ENCODE results near the gene SPHKAP.

The SPHKAP gene

DNA sequence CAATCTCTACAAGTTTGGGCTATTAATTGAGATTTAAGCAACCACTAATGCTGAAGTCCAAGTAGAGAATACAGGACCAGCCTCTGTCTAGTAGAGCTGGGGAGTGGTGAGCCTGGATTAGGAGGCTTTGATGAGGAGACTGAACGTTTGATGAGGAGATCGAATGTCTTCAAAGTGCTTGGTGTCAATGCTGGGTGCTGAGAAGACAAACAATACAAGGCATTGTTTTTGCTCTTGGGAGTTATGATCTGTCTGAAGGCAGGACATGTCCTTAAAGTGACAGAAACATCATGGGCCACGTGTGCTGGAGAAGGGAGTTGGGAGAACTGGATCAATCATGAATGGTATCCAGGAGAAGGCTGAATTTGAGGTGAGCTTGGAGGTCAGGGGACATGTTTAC lies 143.6 kb downstream of the SPHKAP start:
- Histone ChIP-seq H3K4me1 (ENCODE audit: control insufficient read depth, insufficient read depth, low read length, poor library complexity, severe bottlenecking) (no peaks in the 10 kb centered on the region), H3K27ac (ENCODE audit: low read depth, low read length, severe bottlenecking) (no peak overlapping the region), H3K9me3 (ENCODE audit: control insufficient read depth, low read length) (no peaks in the 10 kb centered on the region), H3K4me3 (ENCODE audit: extremely low read depth, insufficient read depth, low read length, poor library complexity, severe bottlenecking) (no peak overlapping the region), H3K36me3 (ENCODE audit: control insufficient read depth, insufficient read depth, low read length) (no peaks in the 10 kb centered on the region)
- WGBS, 2 experiments (ENCODE audit: insufficient coverage in 2 of 2): 78 to 81% methylated on average over 3 of the region's 3 CpGs

DNA sequence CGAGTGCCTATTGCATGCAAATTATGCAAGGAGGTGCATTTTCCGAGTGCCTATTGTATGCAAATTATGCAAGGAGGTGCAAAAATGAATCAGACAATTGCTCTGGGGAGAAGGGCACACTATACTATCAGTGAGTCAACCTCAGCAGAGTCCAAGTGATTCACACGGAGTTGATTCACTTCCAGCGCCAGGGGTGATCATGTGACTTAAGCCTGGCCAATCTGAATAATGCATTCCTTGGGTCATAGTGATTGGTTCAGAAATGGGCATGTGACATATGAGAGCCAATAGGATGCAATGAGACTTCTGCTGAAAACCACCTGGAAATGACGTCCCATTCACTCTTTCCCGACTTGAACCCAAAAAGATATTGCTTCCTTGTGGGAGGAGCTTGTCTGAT lies 157.9 kb downstream of the SPHKAP start:
- H3K27ac ChIP-seq (ENCODE audit: low read depth, low read length, severe bottlenecking): no peak overlapping the region
- no peak overlapping the region for H3K4me3 ChIP-seq (ENCODE audit: extremely low read depth, insufficient read depth, low read length, poor library complexity, severe bottlenecking)
- H3K36me3 ChIP-seq (ENCODE audit: control insufficient read depth, insufficient read depth, low read length): no peaks in the 10 kb centered on the region
- H3K4me1 ChIP-seq (ENCODE audit: control insufficient read depth, insufficient read depth, low read length, poor library complexity, severe bottlenecking): no peaks in the 10 kb centered on the region
- 87 to 100% methylated on average over 4 to 5 of the region's 6 CpGs for WGBS, 2 experiments (ENCODE audit: insufficient coverage in 2 of 2)
- no peaks in the 10 kb centered on the region for H3K9me3 ChIP-seq (ENCODE audit: control insufficient read depth, low read length)

DNA sequence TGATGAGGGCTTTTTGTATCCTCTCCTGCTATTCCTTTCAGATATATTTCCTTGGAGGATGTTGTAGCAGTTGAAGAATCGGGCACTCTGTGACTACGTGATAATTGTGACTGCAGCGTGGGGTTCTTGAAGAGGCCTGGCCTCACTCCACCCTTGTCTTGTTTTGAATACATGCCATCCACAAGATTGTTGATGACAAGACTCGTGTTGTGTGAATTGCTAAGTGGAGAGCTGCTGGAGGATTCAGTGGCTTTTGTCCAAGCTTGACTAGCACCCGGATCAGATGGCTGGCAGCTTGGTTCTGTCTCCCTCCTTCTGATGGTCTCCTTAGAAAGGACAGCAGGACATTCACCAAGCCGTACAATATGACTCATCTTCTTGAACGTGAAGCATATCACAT lies 163.2 kb downstream of the SPHKAP start:
- no peaks in the 10 kb centered on the region for H3K9me3 ChIP-seq (ENCODE audit: control insufficient read depth, low read length)
- 78 to 82% methylated on average over 4 to 6 of the region's 7 CpGs for WGBS, 2 experiments (ENCODE audit: insufficient coverage in 2 of 2)
- H3K4me1 ChIP-seq (ENCODE audit: control insufficient read depth, insufficient read depth, low read length, poor library complexity, severe bottlenecking): no peaks in the 10 kb centered on the region
- no peak overlapping the region for H3K27ac ChIP-seq (ENCODE audit: low read depth, low read length, severe bottlenecking)
- no peaks in the 10 kb centered on the region for H3K36me3 ChIP-seq (ENCODE audit: control insufficient read depth, insufficient read depth, low read length)
- no peak overlapping the region for H3K4me3 ChIP-seq (ENCODE audit: extremely low read depth, insufficient read depth, low read length, poor library complexity, severe bottlenecking)

DNA sequence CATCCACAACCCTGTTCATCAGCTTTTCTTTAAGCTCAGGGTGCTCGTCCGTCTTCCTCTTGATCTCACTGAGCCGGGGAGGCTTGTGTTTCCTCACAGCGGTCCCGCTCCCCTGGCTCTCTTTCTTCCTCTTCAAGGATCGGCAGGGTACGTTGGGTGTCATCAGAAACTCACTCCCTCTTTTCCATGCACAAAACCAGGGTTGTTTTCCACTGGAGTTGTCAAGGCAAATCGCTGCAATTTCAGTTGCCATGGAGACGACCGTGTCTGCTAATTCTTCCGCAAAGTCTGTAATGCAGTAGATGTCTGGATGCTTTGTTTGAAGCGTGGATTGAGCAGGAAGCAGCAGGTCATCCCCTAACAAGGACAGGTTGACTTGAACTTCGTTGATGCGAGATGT lies 163.7 kb downstream of the SPHKAP start:
- no peaks in the 10 kb centered on the region for H3K4me1 ChIP-seq (ENCODE audit: control insufficient read depth, insufficient read depth, low read length, poor library complexity, severe bottlenecking)
- no peak overlapping the region for H3K27ac ChIP-seq (ENCODE audit: low read depth, low read length, severe bottlenecking)
- H3K9me3 ChIP-seq (ENCODE audit: control insufficient read depth, low read length): no peaks in the 10 kb centered on the region
- 92 to 94% methylated on average over 12 to 14 of the region's 14 CpGs for WGBS, 2 experiments (ENCODE audit: insufficient coverage in 2 of 2)
- H3K4me3 ChIP-seq (ENCODE audit: extremely low read depth, insufficient read depth, low read length, poor library complexity, severe bottlenecking): no peak overlapping the region
- no peaks in the 10 kb centered on the region for H3K36me3 ChIP-seq (ENCODE audit: control insufficient read depth, insufficient read depth, low read length)

DNA sequence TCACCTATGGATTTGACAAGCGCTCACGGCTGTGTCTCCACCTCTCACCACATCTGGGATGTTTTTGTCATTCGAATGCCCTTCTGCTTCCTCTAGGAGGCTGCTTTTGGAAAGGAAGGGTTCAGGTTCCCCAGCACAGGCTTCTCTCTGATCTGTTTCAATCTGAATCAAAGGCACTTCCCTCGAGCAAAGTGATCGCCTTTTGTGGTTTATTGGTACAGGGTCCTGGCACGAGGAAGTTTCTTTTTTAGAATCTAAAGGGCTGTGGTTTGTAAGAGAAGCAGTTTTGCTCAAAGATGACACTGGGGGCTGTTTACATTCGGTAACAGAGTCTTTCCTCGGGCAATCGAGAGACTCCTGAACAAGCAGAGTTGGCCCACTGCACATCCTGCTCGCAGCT lies 165.1 kb downstream of the SPHKAP start:
- WGBS, 2 experiments (ENCODE audit: insufficient coverage in 2 of 2): 73 to 75% methylated on average over 4 to 10 of the region's 10 CpGs
- Histone ChIP-seq H3K27ac (ENCODE audit: low read depth, low read length, severe bottlenecking) (no peak overlapping the region), H3K4me3 (ENCODE audit: extremely low read depth, insufficient read depth, low read length, poor library complexity, severe bottlenecking) (no peak overlapping the region), H3K36me3 (ENCODE audit: control insufficient read depth, insufficient read depth, low read length) (no peaks in the 10 kb centered on the region), H3K9me3 (ENCODE audit: control insufficient read depth, low read length) (no peaks in the 10 kb centered on the region), H3K4me1 (ENCODE audit: control insufficient read depth, insufficient read depth, low read length, poor library complexity, severe bottlenecking) (no peaks in the 10 kb centered on the region)

DNA sequence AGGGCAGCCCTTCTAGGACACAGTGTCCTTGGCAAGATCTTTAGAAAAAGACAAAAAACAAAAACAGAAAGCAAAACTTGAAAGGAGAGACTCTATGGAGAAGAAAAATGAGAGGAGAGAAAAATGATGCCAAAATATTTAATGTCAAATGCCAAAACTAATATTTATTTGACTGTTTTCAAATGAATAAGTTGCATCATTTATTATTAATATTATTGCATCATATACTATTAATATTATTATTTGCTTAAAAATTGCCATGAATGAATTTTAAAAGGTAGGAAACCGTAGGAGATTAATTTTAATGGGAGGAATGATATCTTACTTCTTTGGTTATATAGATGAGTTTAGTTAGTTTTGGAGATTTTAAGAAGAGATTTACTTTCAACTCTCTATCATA lies 165.7 kb downstream of the SPHKAP start:
- H3K36me3 ChIP-seq (ENCODE audit: control insufficient read depth, insufficient read depth, low read length): no peaks in the 10 kb centered on the region
- no peaks in the 10 kb centered on the region for H3K4me1 ChIP-seq (ENCODE audit: control insufficient read depth, insufficient read depth, low read length, poor library complexity, severe bottlenecking)
- no peak overlapping the region for H3K27ac ChIP-seq (ENCODE audit: low read depth, low read length, severe bottlenecking)
- H3K4me3 ChIP-seq (ENCODE audit: extremely low read depth, insufficient read depth, low read length, poor library complexity, severe bottlenecking): no peak overlapping the region
- H3K9me3 ChIP-seq (ENCODE audit: control insufficient read depth, low read length): no peaks in the 10 kb centered on the region
- no CpG with 5 or more reads among the region's 1 CpG for WGBS, 2 experiments (ENCODE audit: insufficient coverage in 2 of 2)

DNA sequence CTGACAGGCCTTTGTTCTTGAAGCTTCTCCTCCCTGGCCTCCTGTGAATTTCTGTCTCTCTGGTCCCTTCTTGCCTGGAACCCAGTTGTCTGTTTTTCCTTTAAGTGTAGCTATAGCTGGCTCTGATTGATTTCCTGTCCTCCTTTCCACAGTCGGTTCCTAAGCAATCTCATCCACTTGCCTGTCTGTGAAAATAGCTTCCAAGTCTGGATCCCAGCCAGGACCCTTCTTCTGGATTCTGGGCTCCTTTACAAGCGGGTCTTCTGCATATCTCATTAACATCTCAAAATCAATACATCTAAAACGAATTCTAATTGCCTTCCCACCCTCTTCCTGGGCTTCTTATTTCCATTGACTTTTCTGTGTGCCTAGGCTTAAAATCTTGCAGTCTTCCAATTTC lies 185.1 kb downstream of the SPHKAP start:
- Histone ChIP-seq H3K4me3 (ENCODE audit: extremely low read depth, insufficient read depth, low read length, poor library complexity, severe bottlenecking) (no peak overlapping the region), H3K27ac (ENCODE audit: low read depth, low read length, severe bottlenecking) (no peak overlapping the region), H3K9me3 (ENCODE audit: control insufficient read depth, low read length) (no peaks in the 10 kb centered on the region), H3K4me1 (ENCODE audit: control insufficient read depth, insufficient read depth, low read length, poor library complexity, severe bottlenecking) (no peaks in the 10 kb centered on the region), H3K36me3 (ENCODE audit: control insufficient read depth, insufficient read depth, low read length) (no peaks in the 10 kb centered on the region)
- 50 to 54% methylated on average over 3 of the region's 3 CpGs for WGBS, 2 experiments (ENCODE audit: insufficient coverage in 2 of 2)

DNA sequence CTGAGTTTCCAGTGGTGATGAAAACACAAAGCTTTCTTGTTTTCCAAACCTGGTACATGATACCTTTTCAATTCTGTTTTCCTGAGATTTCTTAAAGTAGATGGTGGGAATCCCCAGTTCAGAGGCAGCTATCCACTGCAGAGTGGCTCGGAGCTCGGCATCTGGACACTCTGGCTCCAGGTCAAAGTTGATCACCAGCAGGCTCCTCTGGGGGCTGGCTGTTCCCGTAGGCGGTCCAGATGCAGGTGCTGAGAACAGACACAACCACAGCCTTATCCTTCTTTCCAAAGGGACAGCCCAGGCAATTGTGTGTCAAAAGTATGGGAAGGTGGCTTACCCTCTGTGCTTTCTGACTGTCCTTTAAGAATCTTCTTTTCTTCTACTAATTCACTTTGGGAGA lies 190.6 kb downstream of the SPHKAP start:
- Histone ChIP-seq H3K9me3 (ENCODE audit: control insufficient read depth, low read length) (no peaks in the 10 kb centered on the region), H3K36me3 (ENCODE audit: control insufficient read depth, insufficient read depth, low read length) (no peaks in the 10 kb centered on the region), H3K4me1 (ENCODE audit: control insufficient read depth, insufficient read depth, low read length, poor library complexity, severe bottlenecking) (no peaks in the 10 kb centered on the region), H3K27ac (ENCODE audit: low read depth, low read length, severe bottlenecking) (no peak overlapping the region), H3K4me3 (ENCODE audit: extremely low read depth, insufficient read depth, low read length, poor library complexity, severe bottlenecking) (no peak overlapping the region)
- 87 to 93% methylated on average over 2 of the region's 4 CpGs for WGBS, 2 experiments (ENCODE audit: insufficient coverage in 2 of 2)

DNA sequence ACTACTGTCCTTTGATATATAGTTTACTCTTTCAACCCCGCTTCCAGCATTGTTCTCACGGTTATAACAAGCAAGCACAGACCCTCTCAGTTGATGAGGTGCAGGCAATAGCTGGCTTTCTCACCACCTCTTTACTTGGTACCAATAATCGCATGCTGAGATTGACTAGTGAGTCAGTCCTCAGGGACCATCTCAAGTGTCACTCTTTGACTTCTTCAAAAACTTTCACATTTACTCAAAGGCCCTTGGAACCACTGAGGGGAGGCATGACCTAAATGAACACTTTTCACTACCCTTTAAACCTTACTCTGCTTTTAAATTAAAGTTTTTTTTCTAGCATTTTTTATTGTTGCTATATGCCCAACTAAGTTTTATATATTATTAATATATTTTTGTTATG lies 208.2 kb downstream of the SPHKAP start:
- no peak overlapping the region for H3K4me3 ChIP-seq (ENCODE audit: extremely low read depth, insufficient read depth, low read length, poor library complexity, severe bottlenecking)
- WGBS, 2 experiments (ENCODE audit: insufficient coverage in 2 of 2): 90 to 96% methylated on average over 3 of the region's 3 CpGs
- no peak overlapping the region for H3K27ac ChIP-seq (ENCODE audit: low read depth, low read length, severe bottlenecking)
- no peaks in the 10 kb centered on the region for H3K4me1 ChIP-seq (ENCODE audit: control insufficient read depth, insufficient read depth, low read length, poor library complexity, severe bottlenecking)
- no peaks in the 10 kb centered on the region for H3K9me3 ChIP-seq (ENCODE audit: control insufficient read depth, low read length)
- H3K36me3 ChIP-seq (ENCODE audit: control insufficient read depth, insufficient read depth, low read length): no peaks in the 10 kb centered on the region

DNA sequence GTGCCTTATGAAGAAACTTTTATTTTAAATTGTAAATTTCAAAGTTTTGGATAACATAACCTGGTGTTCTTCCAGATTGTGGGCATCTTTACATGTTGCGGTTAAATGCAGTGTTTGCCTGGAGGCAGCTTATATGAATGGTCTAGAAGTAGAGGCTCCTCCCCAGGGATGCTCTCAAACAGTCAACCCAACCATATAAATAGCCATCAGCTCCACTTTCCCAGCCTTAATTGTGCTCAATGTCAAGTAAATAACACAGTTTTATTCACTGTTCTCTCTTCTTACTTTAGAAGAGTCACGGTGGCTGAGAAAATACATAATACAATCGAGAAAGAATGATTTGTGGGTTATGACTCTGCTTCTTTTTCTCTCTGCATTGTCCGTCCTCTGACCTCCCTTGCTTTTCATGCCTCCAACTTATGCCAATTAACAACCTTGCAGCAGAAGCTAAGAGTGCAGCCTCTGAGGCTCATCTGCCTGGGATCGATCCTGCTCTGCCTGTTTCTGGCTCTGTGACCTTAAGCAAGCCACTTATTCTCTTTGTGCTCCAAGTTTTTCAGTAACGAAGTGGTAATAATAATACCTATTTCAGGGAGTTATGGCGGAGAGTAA lies 209.8 kb downstream of the SPHKAP start:
- no peaks in the 10 kb centered on the region for H3K9me3 ChIP-seq (ENCODE audit: control insufficient read depth, low read length)
- no peaks in the 10 kb centered on the region for H3K4me1 ChIP-seq (ENCODE audit: control insufficient read depth, insufficient read depth, low read length, poor library complexity, severe bottlenecking)
- H3K36me3 ChIP-seq (ENCODE audit: control insufficient read depth, insufficient read depth, low read length): no peaks in the 10 kb centered on the region
- H3K4me3 ChIP-seq (ENCODE audit: extremely low read depth, insufficient read depth, low read length, poor library complexity, severe bottlenecking): no peak overlapping the region
- H3K27ac ChIP-seq (ENCODE audit: low read depth, low read length, severe bottlenecking): no peak overlapping the region
- 92 to 100% methylated on average over 2 of the region's 7 CpGs for WGBS, 2 experiments (ENCODE audit: insufficient coverage in 2 of 2)

DNA sequence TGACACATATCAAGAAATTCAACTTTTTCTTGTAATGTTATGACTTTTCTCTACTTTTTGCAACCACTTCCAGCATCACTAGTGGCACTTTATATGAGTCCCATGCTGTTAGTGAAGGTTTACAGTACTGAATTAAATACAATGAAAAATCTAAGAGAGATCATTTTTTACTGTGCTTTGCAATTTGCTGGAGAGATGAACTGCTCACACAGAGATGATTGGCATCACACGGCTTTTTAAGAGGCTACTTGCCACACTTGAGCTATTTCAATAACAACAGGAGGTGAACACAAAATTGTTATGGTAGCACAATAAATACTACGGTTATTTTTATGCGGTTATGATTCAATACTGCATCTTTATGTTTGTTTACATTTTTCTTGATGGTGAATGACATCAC lies 221.2 kb downstream of the SPHKAP start:
- Histone ChIP-seq H3K9me3 (ENCODE audit: control insufficient read depth, low read length) (peaks cover 4% of the 10 kb centered on the region), H3K4me3 (ENCODE audit: extremely low read depth, insufficient read depth, low read length, poor library complexity, severe bottlenecking) (no peak overlapping the region), H3K4me1 (ENCODE audit: control insufficient read depth, insufficient read depth, low read length, poor library complexity, severe bottlenecking) (no peaks in the 10 kb centered on the region), H3K27ac (ENCODE audit: low read depth, low read length, severe bottlenecking) (no peak overlapping the region), H3K36me3 (ENCODE audit: control insufficient read depth, insufficient read depth, low read length) (no peaks in the 10 kb centered on the region)
- 100% methylated on average over 2 to 3 of the region's 3 CpGs for WGBS, 2 experiments (ENCODE audit: insufficient coverage in 2 of 2)
